CD4-positive, alpha-beta T cell treated with Interleukin-6 at 100 ng/mL for 8 hours (primary cell): ENCODE measurements around the gene NID1.
"Not testable (repeated sequence)": the region's sequence is repeated elsewhere in the genome, so short reads cannot be mapped to it uniquely, and the experiment has no call there.

Experiments used
- DNase-seq: peaks from one replicate; pipeline ENCODE4 v3.0.0-alpha.2; 2020; ENCODE audit warnings: mixed read lengths, low spot score

Gene NID1

GRCh38 chr1:235938709-235939479 lies 126.0 kb downstream of the NID1 start:
- DNase-seq: no peak

DNA sequence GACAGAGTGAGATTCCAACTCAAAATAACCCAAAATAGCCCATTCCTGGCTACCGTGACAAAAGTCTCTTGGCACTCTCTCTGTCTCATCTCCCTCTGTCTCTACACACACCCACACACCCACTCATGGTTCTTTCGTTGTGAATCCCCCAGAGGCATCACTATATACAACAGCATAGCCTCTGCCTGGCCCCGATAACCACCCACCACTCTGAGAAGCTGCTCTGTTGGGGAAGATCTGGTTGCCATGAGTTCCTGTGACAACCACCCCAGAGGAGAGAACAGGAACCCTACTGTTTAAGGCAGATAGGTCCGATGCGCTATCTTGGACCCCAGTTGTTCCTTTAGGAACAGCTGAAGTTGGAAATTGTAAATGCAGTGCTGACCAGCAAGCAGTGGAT lies 127.8 kb downstream of the NID1 start:
- no peak for DNase-seq

- DNase-seq: no peak
Observed at GRCh38 chr1:235935235-235936225, 129.4 kb downstream of the NID1 start.

DNA sequence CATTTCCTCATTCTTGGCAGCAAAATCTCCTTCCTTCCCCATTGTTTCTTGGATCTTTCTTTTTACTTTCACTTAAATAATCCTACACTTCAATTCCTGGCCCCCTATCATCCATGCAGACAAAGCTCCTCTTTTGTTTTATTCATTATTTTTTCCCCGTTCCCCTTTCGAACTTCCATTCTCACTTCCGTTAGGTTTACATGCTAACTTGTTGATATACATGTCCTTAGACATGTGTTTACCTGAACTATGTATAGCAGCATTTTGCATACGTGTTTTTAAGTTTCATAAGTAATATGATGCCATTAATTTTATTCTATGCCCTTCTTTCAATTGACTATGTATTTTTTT lies 131.1 kb downstream of the NID1 start:
- no peak for DNase-seq

GRCh38 chr1:235933017-235933765 lies 131.7 kb downstream of the NID1 start:
- no peak for DNase-seq

GRCh38 chr1:235932090-235932510 lies 132.8 kb downstream of the NID1 start:
- DNase-seq: no peak

GRCh38 chr1:235931171-235931738 lies 133.6 kb downstream of the NID1 start:
- no peak for DNase-seq

- DNase-seq: no peak
Observed at GRCh38 chr1:235930543-235930942, 134.3 kb downstream of the NID1 start.

- DNase-seq: no peak
Observed at GRCh38 chr1:235929216-235929615, 135.7 kb downstream of the NID1 start.

DNA sequence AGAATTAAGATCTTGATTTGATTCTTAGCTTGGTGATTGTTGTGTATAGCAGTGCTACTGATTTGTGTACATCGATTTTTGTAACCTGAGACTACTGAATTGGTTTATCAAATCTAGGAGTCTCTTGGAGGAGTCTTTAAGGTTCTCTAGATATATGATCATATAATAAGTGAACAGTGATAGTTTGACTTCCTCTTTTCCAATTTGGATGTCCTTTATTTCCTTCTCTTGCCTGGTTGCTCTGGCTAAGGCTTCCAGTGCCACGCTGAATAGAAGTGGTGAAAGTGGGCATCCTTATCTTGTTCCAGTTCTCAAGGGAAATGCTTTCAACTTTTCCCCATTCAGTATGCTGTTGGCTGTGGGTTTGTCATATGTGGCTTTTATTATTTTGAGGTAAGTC lies 136.7 kb downstream of the NID1 start:
- no peak for DNase-seq

GRCh38 chr1:235927551-235927950 lies 137.3 kb downstream of the NID1 start:
- not testable (repeated sequence) for DNase-seq
